HepG2 (cell line): ENCODE measurements around the gene CIT. TPM values are rescaled to one million over a fixed set of nuclear protein-coding genes. Genes with fewer than 3 reads are reported as not detected.

ENCODE experiments used
- ATAC-seq: fragments of 200-7000 bp; cut with Tn5 transposase; 3 replicates; pipeline ENCODE4 v1.9.1; 2020; ENCODE audit warnings: mild to moderate bottlenecking, moderate library complexity
- BruUV-seq: library from RNA; stranded (reverse); fragments of 400-500 nt; replicated peaks from 2 replicates; lab custom pipeline; 2021; lab: Mats Ljungman, UMichigan
- CTCF ChIA-PET: fragments of 300-600 bp; formaldehyde crosslinking; extraction: SDS; loops from one replicate; lab custom pipeline; 2021; ENCODE audit warnings: low total read pairs, inconsistent platforms, low intra/inter-chr PET ratio; lab: Yijun Ruan, JAX
- POLR2A ChIA-PET: fragments of 350-600 bp; sonication (Branson Sonifier 250); formaldehyde crosslinking; loops from one replicate; lab custom pipeline; 2020; ENCODE audit warnings: antibody characterized with exemption, inconsistent platforms; lab: Yijun Ruan, JAX
- DNase-seq: peaks from one replicate; pipeline ENCODE4 v3.0.0-alpha.2; 2015; ENCODE audit warnings: low spot score
- FAIRE-seq: peaks from 3 replicates; lab custom pipeline; 2011; peaks lifted over from hg19 to GRCh38; lab: Jason Lieb, UNC
- H2AFZ ChIP-seq: one replicate; pipeline ENCODE4 v1.6.1; 2011; ENCODE audit warnings: low read length, inconsistent platforms
- H3K27ac ChIP-seq: fragments of 300-600 bp; 3 replicates; pipeline ENCODE4 v1.8.0; 2011; ENCODE audit warnings: mixed run types, mild to moderate bottlenecking, mixed read lengths, low read length, inconsistent platforms; ENCODE audit not compliant: insufficient read depth; ENCODE audit errors: extremely low read length
- H3K27me3 ChIP-seq, 2 experiments: fragments of 200-600 bp in 1 of 2; 2 replicates in 1 of 2; 3 replicates in 1 of 2; pipeline versions ENCODE4 v1.6.0 to v1.8.0; 2011; ENCODE audit warnings: low read length in 2 of 2, mild to moderate bottlenecking in 2 of 2, moderate library complexity in 2 of 2, inconsistent platforms in 1 of 2; ENCODE audit not compliant: insufficient read depth in 2 of 2, control insufficient read depth in 1 of 2
- H3K36me3 ChIP-seq, 2 experiments: fragments of 200-600 bp in 1 of 2; replicated peaks in 1 of 2; 2 replicates in 1 of 2; 3 replicates in 1 of 2; pipeline versions ENCODE4 v1.5.1 to v1.8.0; 2011; ENCODE audit warnings: low read length in 2 of 2, inconsistent platforms in 1 of 2; ENCODE audit not compliant: insufficient read depth in 2 of 2, control insufficient read depth in 1 of 2
- H3K4me1 ChIP-seq: 2 replicates; pipeline ENCODE4 v1.5.1; 2012; ENCODE audit warnings: low read length, inconsistent platforms; ENCODE audit not compliant: insufficient read depth
- H3K4me2 ChIP-seq: 2 replicates; pipeline ENCODE4 v1.6.0; 2011; ENCODE audit warnings: low read depth, low read length, inconsistent platforms
- H3K4me3 ChIP-seq, 3 experiments: fragments of 200-600 bp in 1 of 3; sonication (generic), shearing (Covaris generic) in 1 of 3; replicated peaks in 1 of 3; 2 replicates each; pipeline ENCODE4 v1.5.1; 2011 to 2016; ENCODE audit warnings: low read length in 3 of 3, inconsistent platforms in 2 of 3, low read depth in 2 of 3, mild to moderate bottlenecking in 2 of 3, control low read depth in 1 of 3, mixed read lengths in 1 of 3; ENCODE audit not compliant: insufficient read depth in 1 of 3
- H3K79me2 ChIP-seq: one replicate; pipeline ENCODE4 v1.6.1; 2011; ENCODE audit warnings: low read length, inconsistent platforms; ENCODE audit not compliant: insufficient read depth
- H3K9ac ChIP-seq: 2 replicates; pipeline ENCODE4 v1.6.0; 2011; ENCODE audit warnings: mild to moderate bottlenecking, low read depth, low read length, inconsistent platforms; ENCODE audit not compliant: insufficient read depth
- H3K9me3 ChIP-seq: 2 replicates; pipeline ENCODE4 v1.5.1; 2012; ENCODE audit warnings: mild to moderate bottlenecking, low read length
- H4K20me1 ChIP-seq: 2 replicates; pipeline ENCODE4 v1.6.0; 2011; ENCODE audit warnings: inconsistent platforms, mild to moderate bottlenecking, low read length, moderate library complexity; ENCODE audit not compliant: insufficient read depth
- ELF4 ChIP-seq: sonication (generic); formaldehyde crosslinking; IDR thresholded peaks from 2 replicates; pipeline ENCODE4 v1.5.0; 2020; ENCODE audit warnings: missing genetic modification reagents, mild to moderate bottlenecking, moderate library complexity, borderline replicate concordance
- HNF1A ChIP-seq, 2 experiments: sonication (generic) in 1 of 2; formaldehyde crosslinking in 1 of 2; IDR thresholded peaks; 2 replicates each; pipeline versions ENCODE4 v1.4.0 to v1.6.1; 2016 to 2020; ENCODE audit warnings: borderline replicate concordance in 1 of 2, low read depth in 1 of 2, mild to moderate bottlenecking in 1 of 2, missing genetic modification reagents in 1 of 2
- MTERF4 ChIP-seq: sonication (generic); formaldehyde crosslinking; IDR thresholded peaks from 2 replicates; pipeline ENCODE4 v1.8.0; 2023; ENCODE audit warnings: mild to moderate bottlenecking, missing genetic modification reagents
- NAIF1 ChIP-seq: sonication (generic); formaldehyde crosslinking; IDR thresholded peaks from 2 replicates; pipeline ENCODE4 v1.5.0; 2020; ENCODE audit warnings: mild to moderate bottlenecking, missing genetic modification reagents, borderline replicate concordance
- PAF1 ChIP-seq: IDR thresholded peaks from 2 replicates; pipeline ENCODE4 v1.6.1; 2016; ENCODE audit warnings: missing genetic modification reagents, missing compliant biosample characterization
- PITX1 ChIP-seq: sonication (generic); formaldehyde crosslinking; IDR thresholded peaks from 2 replicates; pipeline ENCODE4 v1.5.1; 2020; ENCODE audit warnings: mild to moderate bottlenecking, missing genetic modification reagents
- RFXANK ChIP-seq: IDR thresholded peaks from 2 replicates; pipeline ENCODE4 v1.6.1; 2016
- SNRNP70 ChIP-seq: fragments of 200-400 bp; formaldehyde crosslinking; IDR thresholded peaks from 2 replicates; pipeline ENCODE4 v1.6.1; 2017; ENCODE audit warnings: mild to moderate bottlenecking, low read depth, low read length, moderate library complexity
- SRSF4 ChIP-seq: fragments of 200-400 bp; formaldehyde crosslinking; IDR thresholded peaks from one replicate; pipeline ENCODE4 v1.6.1; 2018; ENCODE audit warnings: mild to moderate bottlenecking, low read depth, low read length, moderate library complexity; ENCODE audit not compliant: poor library complexity, severe bottlenecking
- ZBTB3 ChIP-seq: sonication (generic); formaldehyde crosslinking; IDR thresholded peaks from 2 replicates; pipeline ENCODE4 v1.4.0; 2020; ENCODE audit warnings: low read depth, mild to moderate bottlenecking, moderate library complexity, missing genetic modification reagents, borderline replicate concordance
- ZBTB7A ChIP-seq: sonication (generic); formaldehyde crosslinking; IDR thresholded peaks from 2 replicates; pipeline ENCODE4 v1.8.0; 2022; ENCODE audit warnings: mild to moderate bottlenecking, missing genetic modification reagents
- ZNF484 ChIP-seq: sonication (generic); formaldehyde crosslinking; IDR thresholded peaks from 2 replicates; pipeline ENCODE4 v1.5.1; 2020; ENCODE audit warnings: mild to moderate bottlenecking, low read depth, missing genetic modification reagents, borderline replicate concordance
- ZNF557 ChIP-seq: sonication (generic); formaldehyde crosslinking; IDR thresholded peaks from 2 replicates; pipeline ENCODE4 v1.4.0; 2020; ENCODE audit warnings: missing genetic modification reagents
- ZNF639 ChIP-seq: conservative IDR thresholded peaks from 2 replicates; pipeline ENCODE4 v1.6.1; 2018; ENCODE audit warnings: missing genetic modification reagents
- ZZZ3 ChIP-seq: sonication (generic); formaldehyde crosslinking; IDR thresholded peaks from 2 replicates; pipeline ENCODE4 v1.4.0; 2020; ENCODE audit warnings: missing genetic modification reagents, mild to moderate bottlenecking, borderline replicate concordance
- WGBS: methylation state at CpG from one replicate; pipeline ENCODE4 v1.1.6; 2017; ENCODE audit warnings: low lambda C conversion rate; 5-methylcytosine and 5-hydroxymethylcytosine counted together
- in situ Hi-C: cut with HindIII; loops from 2 replicates; pipeline ENCODE4 v1.10.0; 2017; ENCODE audit warnings: low pct_unique_long_range_greater_than_20kb; ENCODE audit not compliant: extremely low pct_ligation_motif_present
- intact Hi-C: fragments of 100-400 bp; cut with micrococcal nuclease; formaldehyde crosslinking; loops from one replicate; pipeline ENCODE4 v1.10.0; 2022; ENCODE audit not compliant: unreplicated experiment
- polyA plus RNA-seq, 8 experiments: library from polyadenylated mRNA; depleted of rRNA in 3 of 8; stranded (reverse) in 7 of 8; unstranded in 1 of 8; fragments of >200 nt; fragmentation: Illumina TruSeq in 4 of 8; extraction: Trizol in 4 of 8; gene quantifications; 2 replicates each; pipeline versions ENCODE4 v1.2.1 to v1.2.3, GENCODE V29; 2011 to 2016; ENCODE audit warnings: low read depth in 4 of 8, missing spikeins in 1 of 8, mixed read lengths in 1 of 8; ENCODE audit not compliant: insufficient read depth in 1 of 8
- total RNA-seq, 5 experiments: library from RNA; depleted of rRNA; stranded (reverse); fragments of >200 nt; fragmentation: Illumina TruSeq; extraction: Trizol; gene quantifications; 2 replicates each; pipeline ENCODE4 v1.2.3, GENCODE V29; 2016; ENCODE audit warnings: low read depth in 1 of 5
- TF ChIP-seq, protein P1 (sequence below): sonication (generic); formaldehyde crosslinking; IDR thresholded peaks from 2 replicates; pipeline ENCODE4 v1.8.1; 2023; ENCODE audit warnings: missing genetic modification reagents, mild to moderate bottlenecking, borderline replicate concordance

CIT gene
- total and polyA plus RNA-seq, 2 of the 13 experiments (the other 11 are each of a cell fraction or from before 2014, with no cell fraction given): 7.7 to 11.7 TPM

GRCh38 chr12:119840582-119840981 lies 36.5 kb downstream of the CIT start (continued):
- TF ChIP-seq MTERF4 (CRISPR knock-in tag): no peak
- TF ChIP-seq ZZZ3: no peak
- no peak for TF ChIP-seq ZNF557
- TF ChIP-seq ZNF639 (CRISPR knock-in tag): no peak
- TF ChIP-seq, all 625 proteins: peak for 0

GRCh38 chr12:119840168-119840567 lies 37.0 kb downstream of the CIT start:
- no peak for FAIRE-seq
- Histone ChIP-seq H3K79me2 (no peaks in the 10 kb centered on the region), H3K9me3 (no peaks in the 10 kb centered on the region), H3K27me3 (no peaks in the 10 kb centered on the region), H3K27ac (no peak overlapping the region), H3K9ac (no peak overlapping the region), H3K4me2 (no peak overlapping the region), H3K4me3 (no peak overlapping the region), H4K20me1 (no peaks in the 10 kb centered on the region), H2AFZ (no peak overlapping the region), H3K4me1 (no peaks in the 10 kb centered on the region), H3K36me3 (peaks cover 1 to 22% of the 10 kb centered on the region in 2 experiments)
- intact Hi-C loops: no loop called here
- DNase-seq: no peak
- CTCF ChIA-PET: no interaction called here
- in situ Hi-C loops: no loop called here
- no peak for ATAC-seq
- WGBS: 93% methylated on average over 4 of the region's 4 CpGs
- no TSS peak for BruUV-seq
- POLR2A ChIA-PET: no interaction called here
- TF ChIP-seq PITX1 (CRISPR knock-in tag) (no peak), PAF1 (CRISPR knock-in tag) (no peak), HNF1A (IDR thresholded peaks at IDR 0.05; ENCODE audit: low read depth) (no peak), HNF1A (CRISPR knock-in tag; IDR thresholded peaks at IDR 0.05; ENCODE audit: borderline replicate concordance) (no peak), NAIF1 (CRISPR knock-in tag) (no peak), RFXANK (CRISPR knock-in tag) (no peak), ZBTB7A (CRISPR knock-in tag) (no peak), ELF4 (CRISPR knock-in tag) (no peak), SNRNP70 (no peak), SRSF4 (no peak), ZNF484 (CRISPR knock-in tag) (no peak), ZBTB3 (CRISPR knock-in tag) (no peak)
- TF ChIP-seq, protein P1, sequence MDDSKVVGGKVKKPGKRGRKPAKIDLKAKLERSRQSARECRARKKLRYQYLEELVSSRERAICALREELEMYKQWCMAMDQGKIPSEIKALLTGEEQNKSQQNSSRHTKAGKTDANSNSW: no peak
